ENCODE measurements around the gene MYLK. TPM values are rescaled to one million over a fixed set of nuclear protein-coding genes. Genes with fewer than 3 reads are reported as not detected.

The MYLK gene
- total and polyA plus RNA-seq, 10 of the 15 experiments (the other 5 are each of a cell fraction or from before 2014, with no cell fraction given): 0.04 to 1.6 (median 0.42) TPM; not detected in 1

GRCh38 chr3:123663977-123664376 is 220.2 kb downstream of the MYLK start:
- ChIA-PET POLR2A (no interaction called here), RAD21 (ENCODE audit: unreplicated experiment) (no interaction called here), CTCF (interaction anchor here (1.4 kb wide), 1 partner anchor 18 kb away, joined by 4 read pairs; no protein-coding TSS in a partner anchor), SMC1A (ENCODE audit: uncharacterized antibody, unreplicated experiment) (no interaction called here)
- no TSS peak for BruUV-seq (replicated peaks)
- Histone ChIP-seq H3K36me3 (ENCODE audit: control insufficient read depth in 2 of 2, insufficient read depth in 2 of 2, low read length in 1 of 2) (no peaks in the 10 kb centered on the region), H4K20me1 (ENCODE audit: control insufficient read depth, insufficient read depth) (no peaks in the 10 kb centered on the region), H3K4me3 (no peak overlapping the region), H3K4me1 (ENCODE audit: control insufficient read depth, insufficient read depth, low read length) (no peaks in the 10 kb centered on the region), H3K9me3 (replicated peaks; ENCODE audit: control insufficient read depth, insufficient read depth, low read length) (no peaks in the 10 kb centered on the region), H3K27me3 (replicated peaks in 1 of 2; ENCODE audit: control insufficient read depth in 2 of 2, insufficient read depth in 2 of 2, low read length in 1 of 2) (peaks cover 0 to 2% of the 10 kb centered on the region in 2 experiments; a peak in 2 of 4 replicates), H3K4me2 (ENCODE audit: control insufficient read depth, insufficient read depth) (no peak overlapping the region), H2AFZ (ENCODE audit: control insufficient read depth, low read depth, low read length) (no peak overlapping the region), H3K9ac (ENCODE audit: control insufficient read depth, insufficient read depth, low read length) (no peak overlapping the region), H3K79me2 (ENCODE audit: control insufficient read depth, insufficient read depth, low read length) (no peaks in the 10 kb centered on the region), H3K27ac (ENCODE audit: control insufficient read depth, insufficient read depth) (no peak overlapping the region)
- intact Hi-C loops (cut with micrococcal nuclease; ENCODE audit: unreplicated experiment): no loop called here
- WGBS (ENCODE audit: insufficient coverage, insufficient replicate concordance, low lambda C conversion rate, missing lambda C conversion rate): 51% methylated on average over 9 of the region's 9 CpGs
- TF ChIP-seq ATF7 (IDR thresholded peaks at IDR 0.05; ENCODE audit: low read depth) (no peak), ZZZ3 (IDR thresholded peaks at IDR 0.05; ENCODE audit: control insufficient read depth, insufficient read length, low read depth) (no peak), POU2F2 (IDR thresholded peaks at IDR 0.05; ENCODE audit: borderline replicate concordance, low read depth, low read length) (no peak), USF2 (IDR thresholded peaks at IDR 0.05; ENCODE audit: borderline replicate concordance, low read depth, low read length) (no peak), RBBP5 (conservative IDR thresholded peaks at IDR 0.05) (no peak), ESRRA (IDR thresholded peaks at IDR 0.05; ENCODE audit: low read length) (no peak), MXI1 (IDR thresholded peaks at IDR 0.05; ENCODE audit: low read depth, low read length) (no peak), BMI1 (IDR thresholded peaks at IDR 0.05; ENCODE audit: borderline replicate concordance) (no peak), BCL11A (IDR thresholded peaks at IDR 0.05; ENCODE audit: low read depth, low read length) (no peak), WRNIP1 (IDR thresholded peaks at IDR 0.05; ENCODE audit: borderline replicate concordance, low read depth, low read length) (no peak), HDAC2 (IDR thresholded peaks at IDR 0.05) (no peak), JUND (IDR thresholded peaks at IDR 0.05; ENCODE audit: low read depth, low read length) (no peak), ZNF274 (IDR thresholded peaks at IDR 0.05; ENCODE audit: insufficient read depth, insufficient read length) (no peak), FOXM1 (IDR thresholded peaks at IDR 0.05; ENCODE audit: low read depth, low read length) (no peak), CHD1 (IDR thresholded peaks at IDR 0.05; ENCODE audit: low read depth, low read length) (no peak)
- TF ChIP-seq, protein P1, sequence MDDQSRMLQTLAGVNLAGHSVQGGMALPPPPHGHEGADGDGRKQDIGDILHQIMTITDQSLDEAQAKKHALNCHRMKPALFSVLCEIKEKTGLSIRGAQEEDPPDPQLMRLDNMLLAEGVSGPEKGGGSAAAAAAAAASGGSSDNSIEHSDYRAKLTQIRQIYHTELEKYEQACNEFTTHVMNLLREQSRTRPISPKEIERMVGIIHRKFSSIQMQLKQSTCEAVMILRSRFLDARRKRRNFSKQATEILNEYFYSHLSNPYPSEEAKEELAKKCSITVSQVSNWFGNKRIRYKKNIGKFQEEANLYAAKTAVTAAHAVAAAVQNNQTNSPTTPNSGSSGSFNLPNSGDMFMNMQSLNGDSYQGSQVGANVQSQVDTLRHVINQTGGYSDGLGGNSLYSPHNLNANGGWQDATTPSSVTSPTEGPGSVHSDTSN (IDR thresholded peaks at IDR 0.05; ENCODE audit: insufficient replicate concordance, low read depth, low read length): no peak
- TF ChIP-seq, protein P2, sequence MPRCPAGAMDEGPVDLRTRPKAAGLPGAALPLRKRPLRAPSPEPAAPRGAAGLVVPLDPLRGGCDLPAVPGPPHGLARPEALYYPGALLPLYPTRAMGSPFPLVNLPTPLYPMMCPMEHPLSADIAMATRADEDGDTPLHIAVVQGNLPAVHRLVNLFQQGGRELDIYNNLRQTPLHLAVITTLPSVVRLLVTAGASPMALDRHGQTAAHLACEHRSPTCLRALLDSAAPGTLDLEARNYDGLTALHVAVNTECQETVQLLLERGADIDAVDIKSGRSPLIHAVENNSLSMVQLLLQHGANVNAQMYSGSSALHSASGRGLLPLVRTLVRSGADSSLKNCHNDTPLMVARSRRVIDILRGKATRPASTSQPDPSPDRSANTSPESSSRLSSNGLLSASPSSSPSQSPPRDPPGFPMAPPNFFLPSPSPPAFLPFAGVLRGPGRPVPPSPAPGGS (IDR thresholded peaks at IDR 0.05; ENCODE audit: borderline replicate concordance, insufficient read depth, low read depth, low read length, poor library complexity, severe bottlenecking): no peak
- TF ChIP-seq, protein P3, sequence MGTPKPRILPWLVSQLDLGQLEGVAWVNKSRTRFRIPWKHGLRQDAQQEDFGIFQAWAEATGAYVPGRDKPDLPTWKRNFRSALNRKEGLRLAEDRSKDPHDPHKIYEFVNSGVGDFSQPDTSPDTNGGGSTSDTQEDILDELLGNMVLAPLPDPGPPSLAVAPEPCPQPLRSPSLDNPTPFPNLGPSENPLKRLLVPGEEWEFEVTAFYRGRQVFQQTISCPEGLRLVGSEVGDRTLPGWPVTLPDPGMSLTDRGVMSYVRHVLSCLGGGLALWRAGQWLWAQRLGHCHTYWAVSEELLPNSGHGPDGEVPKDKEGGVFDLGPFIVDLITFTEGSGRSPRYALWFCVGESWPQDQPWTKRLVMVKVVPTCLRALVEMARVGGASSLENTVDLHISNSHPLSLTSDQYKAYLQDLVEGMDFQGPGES (IDR thresholded peaks at IDR 0.05): no peak
- no peak for DNase-seq (ENCODE audit: low read depth, low spot score)
- no peak for ATAC-seq
- in situ Hi-C loops (cut with MboI): no loop called here
- FAIRE-seq: no peak
